ENCODE results near the gene TOMM34. TPM values are rescaled to one million over a fixed set of nuclear protein-coding genes. Genes with fewer than 3 reads are reported as not detected.
A peak's percentile ranks its signal among the peaks of the same experiment; 100 is the strongest.

TOMM34 gene
- total and polyA plus RNA-seq, 2 of the 13 experiments (the other 11 are each of a cell fraction or from before 2014, with no cell fraction given): 36.2 to 52.0 TPM

DNA sequence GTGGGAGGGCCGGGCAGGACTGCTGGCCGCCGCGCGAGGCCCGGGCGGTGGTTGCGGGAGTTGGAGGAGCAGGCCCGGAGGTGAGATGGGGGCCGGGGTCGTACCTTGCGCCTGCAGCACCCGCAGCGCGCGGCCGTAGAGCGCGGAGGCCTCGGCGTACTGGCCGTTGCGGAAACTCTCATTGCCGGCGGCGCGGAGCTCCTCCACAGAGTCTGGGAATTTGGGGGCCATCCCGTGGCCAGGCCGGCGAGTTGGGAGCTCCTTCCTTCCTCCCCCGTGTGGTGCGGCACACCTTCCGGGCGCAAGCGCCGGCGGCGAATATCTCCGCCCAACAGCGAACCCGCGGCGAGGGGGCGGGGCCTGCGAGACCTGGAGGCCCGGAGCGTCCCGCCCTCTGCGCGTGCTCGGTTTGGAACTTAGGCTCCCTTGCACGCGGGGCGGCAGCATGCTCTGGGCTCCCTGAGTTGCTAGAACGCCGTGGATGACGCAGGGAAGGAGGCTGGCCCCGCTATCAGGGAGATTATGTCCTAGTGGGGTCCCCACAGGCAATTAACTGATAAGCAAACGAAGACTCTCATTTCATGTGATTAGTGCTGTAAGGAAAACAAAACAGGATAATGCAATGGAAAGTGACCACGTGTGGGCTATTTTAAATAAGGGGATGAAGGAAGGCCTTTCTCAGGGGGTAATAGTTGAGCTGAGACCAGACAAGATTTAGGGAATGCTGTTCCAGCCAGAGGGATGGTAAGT is at the start of gene TOMM34 (continued):
- TF ChIP-seq PATZ1 (CRISPR knock-in tag; IDR thresholded peaks at IDR 0.05): peak; percentile 83
- TF ChIP-seq ZBTB8A (CRISPR knock-in tag; IDR thresholded peaks at IDR 0.05; ENCODE audit: borderline replicate concordance, low read depth): no peak
- peak; percentile 61 for TF ChIP-seq RFX5 (IDR thresholded peaks at IDR 0.05; ENCODE audit: low read depth, low read length)
- 0 out of 2 replicates have a peak, but pooled peaks have one; percentile 18 for TF ChIP-seq ZNF234 (CRISPR knock-in tag; conservative IDR thresholded peaks at IDR 0.05)
- 0 out of 2 replicates have a peak, but pooled peaks have one; percentile 76 for TF ChIP-seq ZNF780A (CRISPR knock-in tag; IDR thresholded peaks at IDR 0.05)
- no peak for TF ChIP-seq MBD4 (IDR thresholded peaks at IDR 0.05; ENCODE audit: borderline replicate concordance, low read length)
- TF ChIP-seq, protein P1, sequence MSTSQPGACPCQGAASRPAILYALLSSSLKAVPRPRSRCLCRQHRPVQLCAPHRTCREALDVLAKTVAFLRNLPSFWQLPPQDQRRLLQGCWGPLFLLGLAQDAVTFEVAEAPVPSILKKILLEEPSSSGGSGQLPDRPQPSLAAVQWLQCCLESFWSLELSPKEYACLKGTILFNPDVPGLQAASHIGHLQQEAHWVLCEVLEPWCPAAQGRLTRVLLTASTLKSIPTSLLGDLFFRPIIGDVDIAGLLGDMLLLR (CRISPR knock-in tag; IDR thresholded peaks at IDR 0.05): peak; percentile 96
- TF ChIP-seq ZNF33B (CRISPR knock-in tag; IDR thresholded peaks at IDR 0.05): peak; percentile 99; the same call in 1 of the 2 replicates
- peak; percentile 77; the same call in 1 of the 2 replicates for TF ChIP-seq KLF12 (CRISPR knock-in tag; IDR thresholded peaks at IDR 0.05; ENCODE audit: borderline replicate concordance)
- TF ChIP-seq POLR2AphosphoS5 (IDR thresholded peaks at IDR 0.05; ENCODE audit: low read depth, low read length): peak; percentile 91
- peak; percentile 94 for TF ChIP-seq RNF2 (conservative IDR thresholded peaks at IDR 0.05; ENCODE audit: low read depth)
- TF ChIP-seq ISX (CRISPR knock-in tag; conservative IDR thresholded peaks at IDR 0.05): peak; percentile 67; the same call in 1 of the 2 replicates
- TF ChIP-seq ZNF800 (CRISPR knock-in tag; IDR thresholded peaks at IDR 0.05): peak; percentile 95
- peak; percentile 97 for TF ChIP-seq KMT2A (CRISPR knock-in tag; IDR thresholded peaks at IDR 0.05)
- TF ChIP-seq FOXK1 (CRISPR knock-in tag; IDR thresholded peaks at IDR 0.05; ENCODE audit: borderline replicate concordance, low read depth): peak; percentile 72; the same call in 1 of the 2 replicates
- TF ChIP-seq ARNT (IDR thresholded peaks at IDR 0.05): no peak
- TF ChIP-seq ARHGAP35 (CRISPR knock-in tag; IDR thresholded peaks at IDR 0.05; ENCODE audit: borderline replicate concordance): peak; percentile 96; the same call in 1 of the 2 replicates
- TF ChIP-seq, protein P2, sequence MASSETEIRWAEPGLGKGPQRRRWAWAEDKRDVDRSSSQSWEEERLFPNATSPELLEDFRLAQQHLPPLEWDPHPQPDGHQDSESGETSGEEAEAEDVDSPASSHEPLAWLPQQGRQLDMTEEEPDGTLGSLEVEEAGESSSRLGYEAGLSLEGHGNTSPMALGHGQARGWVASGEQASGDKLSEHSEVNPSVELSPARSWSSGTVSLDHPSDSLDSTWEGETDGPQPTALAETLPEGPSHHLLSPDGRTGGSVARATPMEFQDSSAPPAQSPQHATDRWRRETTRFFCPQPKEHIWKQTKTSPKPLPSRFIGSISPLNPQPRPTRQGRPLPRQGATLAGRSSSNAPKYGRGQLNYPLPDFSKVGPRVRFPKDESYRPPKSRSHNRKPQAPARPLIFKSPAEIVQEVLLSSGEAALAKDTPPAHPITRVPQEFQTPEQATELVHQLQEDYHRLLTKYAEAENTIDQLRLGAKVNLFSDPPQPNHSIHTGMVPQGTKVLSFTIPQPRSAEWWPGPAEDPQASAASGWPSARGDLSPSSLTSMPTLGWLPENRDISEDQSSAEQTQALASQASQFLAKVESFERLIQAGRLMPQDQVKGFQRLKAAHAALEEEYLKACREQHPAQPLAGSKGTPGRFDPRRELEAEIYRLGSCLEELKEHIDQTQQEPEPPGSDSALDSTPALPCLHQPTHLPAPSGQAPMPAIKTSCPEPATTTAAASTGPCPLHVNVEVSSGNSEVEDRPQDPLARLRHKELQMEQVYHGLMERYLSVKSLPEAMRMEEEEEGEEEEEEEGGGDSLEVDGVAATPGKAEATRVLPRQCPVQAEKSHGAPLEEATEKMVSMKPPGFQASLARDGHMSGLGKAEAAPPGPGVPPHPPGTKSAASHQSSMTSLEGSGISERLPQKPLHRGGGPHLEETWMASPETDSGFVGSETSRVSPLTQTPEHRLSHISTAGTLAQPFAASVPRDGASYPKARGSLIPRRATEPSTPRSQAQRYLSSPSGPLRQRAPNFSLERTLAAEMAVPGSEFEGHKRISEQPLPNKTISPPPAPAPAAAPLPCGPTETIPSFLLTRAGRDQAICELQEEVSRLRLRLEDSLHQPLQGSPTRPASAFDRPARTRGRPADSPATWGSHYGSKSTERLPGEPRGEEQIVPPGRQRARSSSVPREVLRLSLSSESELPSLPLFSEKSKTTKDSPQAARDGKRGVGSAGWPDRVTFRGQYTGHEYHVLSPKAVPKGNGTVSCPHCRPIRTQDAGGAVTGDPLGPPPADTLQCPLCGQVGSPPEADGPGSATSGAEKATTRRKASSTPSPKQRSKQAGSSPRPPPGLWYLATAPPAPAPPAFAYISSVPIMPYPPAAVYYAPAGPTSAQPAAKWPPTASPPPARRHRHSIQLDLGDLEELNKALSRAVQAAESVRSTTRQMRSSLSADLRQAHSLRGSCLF (CRISPR knock-in tag; IDR thresholded peaks at IDR 0.05; ENCODE audit: borderline replicate concordance): no peak; the same call in 1 of the 2 replicates
- peak; percentile 84 for TF ChIP-seq ZNF160 (CRISPR knock-in tag; IDR thresholded peaks at IDR 0.05)
